GM19328 (cell line): Measurements from ENCODE around the gene ADCY2.

Experiments
- ATAC-seq: cut with Tn5 transposase; IDR thresholded peaks from one replicate; pipeline ENCODE4 v1.9.1; 2021; ENCODE audit warnings: mild to moderate bottlenecking, moderate library complexity; ENCODE audit not compliant: unreplicated experiment

The ADCY2 gene

GRCh38 chr5:7500256-7500655 lies 104.3 kb downstream of the ADCY2 start:
- ATAC-seq = no peak

GRCh38 chr5:7501061-7501460 lies 105.1 kb downstream of the ADCY2 start:
- ATAC-seq = no peak

- ATAC-seq = no peak
These were observed 107.6 kb downstream of the ADCY2 start for GRCh38 chr5:7503564-7503963.

- no peak for ATAC-seq
These were observed 119.5 kb downstream of the ADCY2 start for GRCh38 chr5:7515284-7515914.

- ATAC-seq = no peak
These were observed 120.3 kb downstream of the ADCY2 start for GRCh38 chr5:7516253-7516652.

GRCh38 chr5:7517006-7517405 lies 121.1 kb downstream of the ADCY2 start:
- ATAC-seq = no peak

- ATAC-seq = no peak
These were observed 123.1 kb downstream of the ADCY2 start for GRCh38 chr5:7518947-7519560.

GRCh38 chr5:7519564-7519963 lies 123.6 kb downstream of the ADCY2 start:
- ATAC-seq = no peak

GRCh38 chr5:7529880-7530279 lies 133.9 kb downstream of the ADCY2 start:
- no peak for ATAC-seq

GRCh38 chr5:7533941-7534340 lies 138.0 kb downstream of the ADCY2 start:
- ATAC-seq = no peak

- ATAC-seq = no peak
These were observed 138.6 kb downstream of the ADCY2 start for GRCh38 chr5:7534505-7534904.

- no peak for ATAC-seq
These were observed 141.6 kb downstream of the ADCY2 start for GRCh38 chr5:7537573-7537972.

GRCh38 chr5:7539571-7539970 lies 143.6 kb downstream of the ADCY2 start:
- ATAC-seq = no peak

- no peak for ATAC-seq
These were observed 145.0 kb downstream of the ADCY2 start for GRCh38 chr5:7540736-7541485.

GRCh38 chr5:7541898-7542297 lies 146.0 kb downstream of the ADCY2 start:
- no peak for ATAC-seq

GRCh38 chr5:7546555-7546954 lies 150.6 kb downstream of the ADCY2 start:
- ATAC-seq = no peak

GRCh38 chr5:7548596-7548995 lies 152.7 kb downstream of the ADCY2 start:
- ATAC-seq = no peak

GRCh38 chr5:7565559-7565958 lies 169.6 kb downstream of the ADCY2 start:
- ATAC-seq = no peak

- ATAC-seq = no peak
These were observed 180.2 kb downstream of the ADCY2 start for GRCh38 chr5:7576023-7576715.

GRCh38 chr5:7577381-7577780 lies 181.4 kb downstream of the ADCY2 start:
- ATAC-seq = no peak

- ATAC-seq = no peak
These were observed 182.1 kb downstream of the ADCY2 start for GRCh38 chr5:7578071-7578470.

GRCh38 chr5:7584749-7585148 lies 188.8 kb downstream of the ADCY2 start:
- no peak for ATAC-seq
